HG03095 (cell line): Measurements from ENCODE around the gene NCOA5.

Experiments
- ATAC-seq: cut with Tn5 transposase; IDR thresholded peaks from one replicate; pipeline ENCODE4 v1.9.1; 2021; ENCODE audit warnings: moderate library complexity; ENCODE audit not compliant: unreplicated experiment

NCOA5 gene

DNA sequence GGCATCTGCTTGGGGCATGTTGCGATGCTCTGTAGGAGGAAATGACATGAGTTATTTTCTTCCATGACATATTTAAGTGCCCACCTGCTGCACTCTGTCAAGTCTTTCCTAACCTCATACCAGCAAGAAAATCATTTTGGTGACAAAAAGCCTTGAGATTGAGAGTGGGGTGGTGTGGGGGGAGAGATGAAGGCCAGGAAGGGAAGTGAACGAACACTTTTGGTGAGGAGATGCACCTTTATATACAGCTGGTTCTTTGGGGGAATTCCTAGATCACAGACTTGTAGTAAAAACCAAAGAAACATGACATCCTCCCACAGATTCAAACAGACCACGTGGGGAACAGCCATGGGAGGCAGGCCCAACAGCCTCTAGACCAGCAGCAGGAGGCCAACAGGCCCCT is 26.1 kb downstream of the NCOA5 start:
- no peak for ATAC-seq

DNA sequence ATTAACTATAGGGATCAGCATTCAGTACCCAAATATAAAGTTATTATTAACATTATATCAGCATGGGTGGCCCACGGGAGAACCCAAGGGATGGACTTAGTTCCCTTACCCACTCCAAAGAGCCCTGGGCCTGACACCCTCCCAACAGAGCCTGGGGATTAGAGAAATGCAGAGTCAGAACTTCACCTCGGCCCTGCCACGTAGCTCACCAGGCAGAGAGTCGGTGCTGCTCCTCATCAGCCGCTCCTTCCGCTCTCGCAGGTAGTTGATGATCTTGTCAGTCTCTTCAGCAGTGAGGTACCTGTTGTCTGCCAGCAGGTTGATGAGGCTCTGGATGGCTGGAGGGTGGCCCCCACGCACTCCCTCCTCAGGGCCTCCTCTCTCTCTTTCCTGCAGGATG is 26.6 kb downstream of the NCOA5 start:
- ATAC-seq: no peak

DNA sequence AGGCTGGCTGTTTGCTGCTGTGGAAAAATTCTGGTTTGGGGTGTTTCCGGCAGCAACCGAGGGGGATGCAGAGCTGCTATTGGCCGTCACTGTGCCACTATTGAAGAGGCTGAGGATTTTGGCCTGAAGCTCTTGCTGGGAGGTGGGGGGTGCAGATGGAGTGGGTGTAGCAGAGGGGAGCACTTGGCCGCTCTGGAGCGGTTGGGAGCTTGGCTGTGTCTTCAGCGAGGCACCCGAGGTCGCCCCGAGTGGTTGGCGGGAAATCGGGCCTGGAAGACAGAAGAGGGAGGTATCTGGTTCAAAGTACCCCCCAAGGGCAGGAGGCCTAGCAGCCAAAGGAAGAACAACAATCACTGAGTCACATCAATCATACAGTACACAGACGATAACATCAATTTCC is 27.1 kb downstream of the NCOA5 start:
- no peak for ATAC-seq

DNA sequence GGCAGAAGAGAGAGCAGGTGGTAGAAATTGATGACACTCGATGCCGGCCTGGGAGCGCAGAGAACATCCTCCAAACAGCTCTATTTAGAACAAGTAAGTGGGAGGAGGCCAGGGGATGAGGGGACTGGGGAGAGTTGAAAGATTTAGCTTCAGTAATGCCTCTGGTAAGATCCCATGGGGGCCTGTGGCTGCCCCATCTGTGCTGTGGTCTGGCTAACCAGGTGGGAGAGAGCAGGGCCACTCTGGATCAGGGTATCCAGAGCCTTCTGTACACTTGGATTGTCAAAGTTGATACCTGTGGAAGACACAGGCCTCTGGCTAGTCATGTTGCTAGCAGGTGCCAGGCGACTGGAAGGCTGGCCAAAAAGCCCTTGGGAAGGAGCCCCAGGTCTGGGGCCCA is 27.6 kb downstream of the NCOA5 start:
- ATAC-seq: no peak

DNA sequence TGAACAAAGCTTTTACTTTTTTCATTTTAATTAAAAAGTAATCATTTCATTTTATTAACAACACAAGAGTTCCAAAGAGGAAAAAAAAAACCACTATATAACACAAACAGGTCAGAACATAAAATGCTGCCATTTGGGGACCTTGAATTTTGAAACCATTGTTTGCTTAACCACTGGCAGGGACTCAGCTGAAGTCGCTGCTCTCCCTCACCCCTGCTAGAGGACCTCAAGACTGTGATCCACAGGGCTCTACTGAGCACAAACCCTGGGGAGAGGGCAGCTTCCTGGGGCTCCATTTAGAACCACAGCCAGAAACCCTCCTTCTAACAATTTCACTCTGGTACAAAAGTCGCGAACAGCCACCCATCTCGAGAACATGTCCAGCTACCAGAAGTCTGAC is 28.8 kb downstream of the NCOA5 start:
- no peak for ATAC-seq

DNA sequence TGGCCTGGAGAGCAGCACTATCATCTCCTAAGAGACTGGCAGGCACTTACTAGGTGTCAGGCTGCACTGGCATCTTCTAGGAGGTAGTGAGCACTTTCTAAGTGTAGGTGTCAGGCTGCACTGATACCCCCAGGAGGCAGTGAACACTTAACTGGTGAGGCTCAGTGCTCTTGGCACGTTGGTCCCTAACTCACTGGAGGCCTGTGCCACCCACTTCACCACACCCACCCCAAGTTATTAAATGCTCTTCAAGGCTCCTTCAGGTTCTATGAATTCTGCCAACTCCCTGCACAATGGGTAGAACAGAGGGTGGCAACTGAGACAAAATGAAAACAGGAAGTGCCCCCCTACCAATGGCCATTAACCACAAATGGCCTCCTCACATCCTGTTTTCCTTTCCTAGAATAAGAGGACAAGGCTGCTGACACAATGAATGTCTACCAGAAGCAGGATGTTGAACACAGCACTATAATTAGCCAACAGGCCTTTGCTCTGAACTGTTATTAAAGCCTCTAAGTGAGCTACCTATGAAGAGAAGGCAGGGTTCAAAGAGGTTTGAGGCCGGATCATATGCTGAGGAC is 29.4 kb downstream of the NCOA5 start:
- no peak for ATAC-seq

DNA sequence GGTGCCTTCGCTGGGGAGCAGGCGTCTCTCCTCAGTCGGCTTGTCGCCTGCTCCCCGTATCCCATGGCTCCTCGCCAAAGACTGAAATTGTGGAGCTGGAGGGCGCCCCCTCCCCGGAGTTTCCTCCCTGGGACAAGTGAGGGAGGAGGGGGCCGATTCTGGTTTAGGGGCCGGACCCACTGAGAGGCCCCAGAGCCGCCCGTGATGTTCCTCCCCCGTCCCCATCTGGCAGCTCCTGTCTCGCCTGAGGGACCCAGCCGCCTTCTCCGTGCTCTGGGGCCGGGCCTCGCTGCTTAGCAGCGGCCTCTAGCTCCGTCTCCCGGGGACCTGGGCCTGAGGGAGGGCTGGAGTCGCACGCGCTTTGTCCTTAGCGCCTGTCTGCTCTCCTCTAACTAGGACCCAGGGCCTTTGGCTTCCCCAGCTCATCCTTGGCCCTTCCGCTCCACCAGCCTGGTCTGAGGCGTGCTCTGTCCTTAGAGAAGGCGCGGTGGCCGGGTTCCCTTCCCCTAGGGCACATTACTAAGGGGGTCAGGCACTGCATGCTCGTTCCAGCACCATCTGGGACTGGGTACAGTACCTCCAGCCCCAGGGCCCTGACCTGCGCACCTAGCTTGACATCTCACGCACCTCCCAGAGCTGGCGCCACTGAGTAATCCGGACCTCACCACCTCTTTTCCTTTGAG is 31.0 kb downstream of the NCOA5 start:
- ATAC-seq: no peak

DNA sequence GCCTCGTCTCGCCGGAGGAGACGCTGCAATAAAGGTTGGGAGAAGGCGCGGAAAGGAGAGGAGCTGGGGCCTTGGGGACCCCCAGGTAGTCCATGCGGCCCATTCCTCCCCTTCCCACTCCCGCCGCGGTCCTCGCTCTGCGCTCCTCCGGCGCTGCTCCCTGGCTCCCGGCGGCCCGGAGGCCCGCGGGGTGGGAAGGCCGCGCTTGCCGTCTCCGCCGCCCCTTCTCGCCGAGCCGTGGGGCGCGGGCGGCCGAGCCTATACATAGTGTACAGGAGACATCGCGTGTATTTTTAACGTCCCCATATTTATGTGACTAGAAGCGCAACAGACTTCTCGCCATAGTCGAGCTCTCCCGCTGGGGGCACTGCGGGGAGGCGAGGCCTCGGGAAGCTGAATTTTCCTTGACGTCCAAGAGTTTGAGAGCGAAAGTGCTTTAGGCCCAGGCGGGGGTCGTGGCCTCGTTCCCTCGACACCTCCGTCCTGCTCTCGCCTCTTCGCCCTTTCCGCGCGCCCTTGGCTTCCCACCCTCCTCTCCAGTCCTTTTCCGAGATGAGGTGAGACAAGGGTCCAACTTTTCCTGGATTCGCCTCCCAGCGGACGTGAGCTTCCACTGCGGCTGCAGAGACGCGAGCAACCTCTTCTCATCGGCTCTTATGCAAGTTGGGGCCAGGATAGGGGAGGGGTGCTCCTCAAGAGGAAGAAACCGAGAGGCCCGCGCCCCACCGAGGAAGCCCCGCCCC is 31.7 kb downstream of the NCOA5 start:
- no peak for ATAC-seq

DNA sequence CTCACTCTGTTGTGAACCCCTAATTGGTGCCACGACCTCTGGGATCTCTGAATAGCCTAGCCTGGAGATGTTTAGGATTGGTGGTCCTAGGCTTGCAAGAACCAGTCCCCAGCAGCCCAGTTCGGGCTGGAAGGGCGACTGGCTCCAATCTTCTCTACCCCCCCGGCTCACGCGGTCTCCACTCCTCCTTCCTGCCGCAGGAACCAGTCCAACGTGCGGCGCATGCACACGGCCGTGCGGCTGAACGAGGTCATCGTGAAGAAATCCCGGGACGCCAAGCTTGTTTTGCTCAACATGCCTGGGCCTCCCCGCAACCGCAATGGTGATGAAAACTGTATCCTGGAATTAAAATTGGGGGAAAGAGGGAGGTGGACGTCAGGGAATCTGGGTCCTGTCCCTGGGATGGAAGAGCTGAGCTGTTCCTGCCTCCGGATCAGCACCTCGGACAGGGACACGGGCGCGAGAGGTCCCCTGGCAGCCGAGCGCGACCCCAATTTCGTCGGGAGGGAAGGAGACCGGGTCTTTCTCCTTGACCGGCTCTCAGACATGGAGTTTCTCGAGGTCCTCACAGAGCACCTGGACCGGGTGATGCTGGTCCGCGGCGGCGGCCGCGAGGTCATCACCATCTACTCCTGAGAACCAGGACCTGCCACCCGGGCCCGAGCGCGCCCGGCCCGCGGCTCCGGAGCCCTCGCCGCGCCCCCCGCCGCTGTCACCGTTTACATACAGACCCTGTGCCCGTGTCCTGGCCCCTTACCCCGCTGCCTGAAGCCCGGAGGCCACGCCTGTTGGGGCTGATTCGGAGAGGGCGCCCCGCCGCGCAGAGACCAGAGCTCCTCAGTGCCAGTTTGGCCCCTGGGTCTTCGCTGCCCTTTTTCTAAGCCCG is 32.5 kb downstream of the NCOA5 start:
- ATAC-seq: no peak

DNA sequence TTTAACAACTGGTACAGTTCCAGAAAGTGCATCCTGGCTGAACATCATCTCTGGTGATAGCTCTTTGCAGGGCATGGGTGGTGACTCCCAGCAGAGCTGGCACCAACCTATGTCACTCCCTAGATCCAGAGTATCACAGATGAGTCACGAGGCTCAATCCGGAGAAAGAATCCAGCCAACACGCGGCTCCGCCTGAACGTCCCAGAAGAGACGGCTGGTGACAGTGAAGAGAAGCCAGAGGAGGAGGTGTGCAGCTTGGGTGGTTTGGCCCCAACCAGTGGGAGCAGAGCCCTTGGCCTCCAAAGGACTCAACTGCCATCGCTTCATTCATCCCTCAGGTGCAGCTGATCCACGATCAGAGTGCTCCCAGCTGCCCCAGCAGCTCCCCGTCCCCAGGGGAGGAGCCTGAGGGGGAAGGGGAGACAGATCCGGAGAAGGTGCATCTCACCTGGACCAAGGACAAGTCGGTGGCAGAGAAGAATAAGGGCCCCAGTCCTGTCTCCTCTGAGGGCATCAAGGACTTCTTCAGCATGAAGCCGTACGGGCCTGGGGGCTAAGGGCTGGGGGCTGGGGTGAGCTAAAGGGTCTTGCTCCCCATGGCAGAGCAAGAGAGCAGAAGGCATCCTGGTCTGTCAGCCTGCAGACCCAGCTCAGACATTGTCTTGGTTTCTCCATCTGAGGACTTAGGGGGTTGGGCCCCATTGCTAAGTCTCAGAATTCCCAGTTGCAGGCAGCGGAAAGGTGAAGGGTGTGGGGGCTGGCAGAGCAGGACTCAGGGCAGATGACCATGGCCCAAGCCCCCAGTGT is 33.5 kb downstream of the NCOA5 start:
- no peak for ATAC-seq

DNA sequence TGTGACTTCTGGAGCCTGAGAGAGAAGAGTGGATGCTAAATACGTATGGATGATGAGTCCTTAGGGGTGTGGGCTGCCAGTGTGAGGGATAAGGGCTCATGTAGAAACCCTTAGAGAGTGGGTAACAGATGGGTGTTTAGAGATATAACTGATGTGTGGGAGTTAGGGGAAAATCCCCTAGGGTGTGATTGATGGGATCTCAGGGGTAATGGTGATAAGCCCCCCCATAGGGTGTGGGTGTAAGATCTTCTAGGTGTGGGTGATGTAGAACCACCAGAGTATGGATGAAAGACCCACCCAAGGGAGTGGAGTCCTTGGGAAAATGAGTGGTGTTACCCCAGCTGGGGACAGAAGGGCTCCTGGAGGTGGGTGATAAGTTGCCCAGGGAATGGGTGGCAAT is 34.5 kb downstream of the NCOA5 start:
- no peak for ATAC-seq

DNA sequence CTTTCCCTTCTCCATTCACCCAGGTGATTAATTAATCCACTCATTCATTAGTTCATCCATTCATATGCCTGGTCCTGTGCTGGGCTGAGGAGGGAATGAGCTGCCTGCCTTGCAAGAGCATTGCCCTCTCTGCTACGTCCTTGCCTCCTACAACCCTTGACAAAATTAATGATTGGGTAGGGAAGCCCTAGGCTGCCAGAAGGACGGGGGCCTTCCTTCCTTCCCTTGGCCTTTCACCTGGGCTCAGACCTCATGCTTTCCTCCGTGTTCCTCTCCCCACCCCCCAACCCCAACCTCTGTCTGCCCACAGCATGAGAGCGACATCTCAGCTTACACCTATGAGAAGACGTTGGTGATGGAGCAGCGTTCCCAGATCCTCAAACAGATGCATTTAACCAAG is 35.2 kb downstream of the NCOA5 start:
- ATAC-seq: no peak

DNA sequence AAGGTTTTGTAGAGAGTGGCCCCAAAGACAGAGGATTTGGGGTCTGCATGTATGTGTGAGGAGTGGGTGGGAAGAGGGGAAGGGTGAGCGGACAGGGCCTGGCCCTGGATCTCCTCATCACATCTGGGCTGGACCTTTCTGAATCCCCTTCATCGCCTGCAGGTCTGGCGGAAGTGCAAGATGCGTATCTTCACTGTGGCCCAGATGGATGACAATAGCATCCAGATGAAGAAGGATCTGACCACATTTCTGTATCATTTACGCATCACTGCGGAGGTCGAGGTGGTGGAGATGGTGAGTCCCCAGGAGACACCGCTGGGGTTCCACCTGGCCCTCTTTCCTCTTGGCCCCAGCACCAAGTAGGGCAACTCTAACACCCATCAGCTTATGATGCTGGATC is 36.3 kb downstream of the NCOA5 start:
- ATAC-seq: no peak

DNA sequence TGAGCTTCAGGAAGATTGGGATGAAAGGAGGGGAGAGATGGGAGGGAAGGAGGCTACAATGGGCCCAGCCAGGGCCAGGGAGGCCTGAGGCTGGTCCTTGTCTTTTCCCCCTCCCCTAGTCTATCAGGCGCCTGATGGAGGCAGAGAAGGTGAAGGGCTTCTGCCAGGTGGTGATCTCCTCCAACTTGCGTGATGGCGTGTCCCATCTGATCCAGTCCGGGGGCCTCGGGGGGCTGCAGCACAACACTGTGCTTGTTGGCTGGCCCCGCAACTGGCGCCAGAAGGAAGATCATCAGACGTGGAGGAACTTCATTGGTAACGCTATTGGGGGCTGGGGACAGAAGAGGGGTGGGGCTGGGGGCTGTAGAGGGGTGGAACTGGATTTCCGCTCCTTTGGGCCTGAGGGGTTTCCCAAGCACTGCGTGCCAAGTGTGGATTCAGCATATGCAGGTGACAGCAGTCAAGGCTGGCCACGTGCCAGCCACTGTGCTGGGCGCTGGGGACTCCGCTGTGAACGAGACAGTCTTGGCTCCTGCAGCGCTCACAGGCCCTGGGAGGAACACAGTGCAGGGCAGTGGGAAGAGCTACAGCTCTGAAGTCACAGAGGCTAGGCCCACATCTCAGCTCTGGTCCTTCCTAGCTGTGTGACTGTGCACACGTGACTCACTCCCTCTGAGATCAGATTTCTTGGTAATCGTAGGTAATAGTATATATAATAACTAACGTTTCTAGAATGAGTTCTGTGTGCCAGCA is 38.0 kb downstream of the NCOA5 start:
- ATAC-seq: no peak

DNA sequence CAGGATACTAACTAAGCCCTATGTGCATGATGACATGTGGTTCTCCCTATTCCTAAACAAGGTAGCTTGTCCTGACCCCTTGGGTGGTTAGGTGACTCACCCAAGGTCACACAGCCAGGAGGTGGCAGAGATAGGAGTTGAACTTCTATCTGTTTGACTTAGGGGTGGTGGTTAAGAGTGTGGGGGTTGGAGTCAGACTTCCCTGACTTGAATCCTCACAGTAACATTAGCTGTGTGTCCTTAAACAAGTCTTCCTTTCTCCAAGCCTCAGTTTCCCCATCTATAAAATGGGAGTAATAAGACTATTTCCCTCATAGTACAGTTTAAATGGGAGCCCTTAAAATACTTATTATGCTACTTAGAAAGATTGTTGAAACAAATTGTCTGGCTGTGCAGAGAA is 38.9 kb downstream of the NCOA5 start:
- ATAC-seq: no peak

DNA sequence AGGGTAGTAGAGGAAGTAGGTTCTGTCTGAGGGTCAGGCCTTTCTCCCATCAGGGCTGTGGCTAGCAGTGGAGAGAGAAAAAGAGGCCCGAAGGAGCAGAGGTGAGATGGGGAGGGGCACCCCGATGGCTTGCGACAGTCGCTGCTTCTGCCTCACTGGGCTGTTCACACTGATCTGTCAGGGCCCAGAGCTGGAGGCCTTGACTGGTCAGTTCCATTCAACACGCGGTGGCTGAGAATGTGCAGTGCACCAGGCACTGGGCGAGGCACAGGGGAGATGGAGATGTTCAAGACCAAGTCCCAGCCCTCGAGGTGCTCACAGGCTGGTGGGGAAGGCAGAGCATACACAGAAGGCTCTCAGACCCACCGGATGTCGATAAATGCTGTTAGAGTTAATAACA is 39.3 kb downstream of the NCOA5 start:
- ATAC-seq: no peak

DNA sequence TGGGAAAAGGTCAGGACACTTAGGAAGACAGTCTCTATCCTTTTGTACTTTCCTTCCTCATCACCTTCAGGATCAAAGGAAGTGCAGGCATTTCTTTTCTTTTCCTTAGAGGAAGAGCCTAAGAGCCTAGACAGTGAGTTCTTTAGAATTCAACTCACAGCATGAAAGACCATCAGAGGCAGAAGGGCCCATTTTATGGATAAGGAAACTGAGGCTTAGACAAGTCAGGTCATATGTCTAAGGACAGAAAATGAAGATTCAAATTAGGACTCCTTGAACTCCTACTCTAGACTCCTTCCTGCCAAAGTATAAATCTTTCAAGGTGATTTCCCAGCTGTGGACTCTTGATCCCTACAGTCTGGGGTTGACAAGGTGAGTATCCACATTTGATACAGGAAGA is 39.9 kb downstream of the NCOA5 start:
- ATAC-seq: no peak

DNA sequence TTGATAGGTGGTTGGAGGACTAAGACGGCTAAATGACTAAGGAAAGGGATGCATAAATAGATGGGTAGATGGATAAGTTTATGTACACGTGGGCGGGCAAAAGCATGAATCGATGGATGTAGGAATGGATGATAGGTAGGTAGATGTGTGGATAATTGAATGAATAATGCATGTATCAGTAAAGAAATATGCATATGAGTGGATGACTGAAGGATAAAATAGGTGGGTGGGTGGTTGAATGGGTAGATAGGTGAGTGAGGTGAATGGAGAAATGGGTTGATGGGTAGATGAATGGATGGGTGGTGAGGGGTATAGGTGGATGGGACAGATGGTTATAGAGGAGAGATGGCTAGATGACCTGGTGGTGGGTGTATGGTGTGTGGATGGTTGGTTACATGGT is 40.6 kb downstream of the NCOA5 start:
- no peak for ATAC-seq

DNA sequence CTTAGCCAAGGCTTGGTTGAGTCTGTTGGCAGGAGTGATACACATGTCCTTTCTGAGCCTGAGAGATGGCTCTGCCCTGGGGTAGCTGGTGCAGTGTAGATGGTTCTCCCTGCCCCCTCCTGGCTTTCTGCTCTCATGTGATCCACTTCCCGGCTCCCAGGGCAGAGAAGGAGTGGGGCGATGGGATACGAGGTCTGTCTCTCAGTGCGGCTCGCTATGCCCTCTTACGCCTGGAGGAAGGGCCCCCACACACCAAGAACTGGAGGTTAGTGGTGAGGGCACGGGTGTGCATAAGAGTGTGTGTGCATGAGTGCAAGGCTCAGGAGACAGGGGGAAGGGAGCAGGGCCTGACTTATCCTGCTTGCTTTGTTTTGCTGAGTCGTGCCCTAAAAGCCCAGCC is 41.9 kb downstream of the NCOA5 start:
- ATAC-seq: no peak
